Bronchial epithelial cell (primary cell): Measurements from ENCODE around the gene CHD8. TPM values are rescaled to one million over a fixed set of nuclear protein-coding genes. Genes with fewer than 3 reads are reported as not detected.

ENCODE experiments used
- DNase-seq: peaks from one replicate; pipeline ENCODE4 v3.0.0-alpha.2; 2010; ENCODE audit warnings: low read depth
- FAIRE-seq: peaks from 2 replicates; lab custom pipeline; 2011; peaks lifted over from hg19 to GRCh38; lab: Jason Lieb, UNC
- H3K27me3 ChIP-seq: 2 replicates; pipeline ENCODE4 v1.5.1; 2011; ENCODE audit warnings: low read length; ENCODE audit not compliant: control insufficient read depth, insufficient read depth
- H3K36me3 ChIP-seq: 2 replicates; pipeline ENCODE4 v1.5.1; 2011; ENCODE audit warnings: low read length; ENCODE audit not compliant: control insufficient read depth, insufficient read depth
- H3K4me3 ChIP-seq: 2 replicates; pipeline ENCODE4 v1.5.1; 2011; ENCODE audit warnings: mild to moderate bottlenecking, low read depth, low read length, control low read depth
- total RNA-seq: library from RNA; depleted of rRNA; stranded (reverse); fragments of >200 nt; gene quantifications from 2 replicates; pipeline ENCODE4 v1.2.1, GENCODE V29; 2014
- TF ChIP-seq, protein P1 (sequence below): IDR thresholded peaks from 2 replicates; pipeline ENCODE4 v1.5.1; 2011; ENCODE audit warnings: mild to moderate bottlenecking, moderate library complexity, low read length, control low read depth, inconsistent platforms; ENCODE audit not compliant: insufficient read depth, severe bottlenecking

CHD8 gene
- total RNA-seq, 1 donor from 2014 or later = 29.7 TPM

DNA sequence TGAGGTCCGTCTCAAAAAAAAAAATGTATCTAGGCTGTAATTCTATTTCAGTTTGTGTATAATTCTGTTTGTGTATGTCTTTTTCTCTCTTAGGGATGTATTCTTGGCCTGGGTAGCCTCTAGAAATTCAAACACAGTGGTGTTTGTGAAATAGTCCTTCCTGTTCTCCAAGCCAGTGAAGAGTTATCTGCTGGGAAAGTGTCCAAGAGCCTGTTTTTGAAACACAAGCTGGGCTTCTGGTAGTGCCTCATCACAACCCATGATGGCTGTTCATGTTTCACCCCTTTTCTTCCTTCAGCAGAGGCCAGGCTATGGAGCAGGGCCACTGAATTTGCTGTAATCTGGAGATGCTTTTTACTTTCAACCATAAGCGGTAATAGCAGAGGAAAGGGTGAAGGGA is 40.5 kb upstream of the CHD8 start:
- no peak for FAIRE-seq
- Histone ChIP-seq H3K27me3 (no peaks in the 10 kb centered on the region), H3K36me3 (peaks cover 12% of the 10 kb centered on the region), H3K4me3 (no peak overlapping the region)
- TF ChIP-seq, protein P1, sequence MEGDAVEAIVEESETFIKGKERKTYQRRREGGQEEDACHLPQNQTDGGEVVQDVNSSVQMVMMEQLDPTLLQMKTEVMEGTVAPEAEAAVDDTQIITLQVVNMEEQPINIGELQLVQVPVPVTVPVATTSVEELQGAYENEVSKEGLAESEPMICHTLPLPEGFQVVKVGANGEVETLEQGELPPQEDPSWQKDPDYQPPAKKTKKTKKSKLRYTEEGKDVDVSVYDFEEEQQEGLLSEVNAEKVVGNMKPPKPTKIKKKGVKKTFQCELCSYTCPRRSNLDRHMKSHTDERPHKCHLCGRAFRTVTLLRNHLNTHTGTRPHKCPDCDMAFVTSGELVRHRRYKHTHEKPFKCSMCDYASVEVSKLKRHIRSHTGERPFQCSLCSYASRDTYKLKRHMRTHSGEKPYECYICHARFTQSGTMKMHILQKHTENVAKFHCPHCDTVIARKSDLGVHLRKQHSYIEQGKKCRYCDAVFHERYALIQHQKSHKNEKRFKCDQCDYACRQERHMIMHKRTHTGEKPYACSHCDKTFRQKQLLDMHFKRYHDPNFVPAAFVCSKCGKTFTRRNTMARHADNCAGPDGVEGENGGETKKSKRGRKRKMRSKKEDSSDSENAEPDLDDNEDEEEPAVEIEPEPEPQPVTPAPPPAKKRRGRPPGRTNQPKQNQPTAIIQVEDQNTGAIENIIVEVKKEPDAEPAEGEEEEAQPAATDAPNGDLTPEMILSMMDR = no peak
- no peak for DNase-seq

DNA sequence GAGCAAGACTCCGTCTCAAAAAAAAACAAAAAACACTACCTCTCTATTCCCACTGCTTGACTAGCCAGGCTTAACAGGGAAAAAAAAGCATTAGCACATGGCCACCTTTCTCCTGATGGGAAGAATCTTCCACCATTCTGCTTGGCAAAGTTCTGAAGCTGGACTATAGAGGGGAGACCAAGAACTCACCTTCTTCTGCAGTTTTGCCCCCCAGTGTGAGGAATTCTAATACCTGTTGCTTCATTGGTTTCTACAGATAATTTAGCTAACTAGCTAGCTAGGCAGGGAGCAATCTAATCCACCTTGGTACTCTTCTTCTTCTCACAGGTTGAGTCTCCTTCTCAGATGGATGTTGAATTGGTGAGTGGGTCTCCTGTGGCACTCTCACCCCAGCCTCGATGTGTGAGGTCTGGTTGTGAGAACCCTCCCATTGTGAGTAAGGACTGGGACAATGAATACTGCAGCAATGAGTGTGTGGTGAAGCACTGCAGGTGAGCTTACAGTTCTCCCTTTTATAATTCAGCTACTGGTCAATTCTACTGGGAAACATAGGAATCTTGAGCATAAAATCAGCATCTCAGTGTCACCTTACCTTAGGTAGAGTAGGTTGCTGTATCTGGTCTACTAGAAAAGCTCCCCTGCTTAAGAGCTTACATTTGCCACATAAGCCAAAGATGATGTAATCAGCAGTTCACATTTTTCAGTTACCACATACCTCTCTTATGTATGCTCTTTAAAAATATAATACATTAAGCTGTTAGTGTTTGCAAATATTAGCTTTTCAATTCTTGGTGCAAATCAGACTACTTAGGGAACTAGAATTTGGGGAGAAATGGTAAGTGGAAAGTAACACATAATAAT is 39.2 kb upstream of the CHD8 start:
- Histone ChIP-seq H3K27me3 (no peaks in the 10 kb centered on the region), H3K36me3 (peaks cover 12% of the 10 kb centered on the region), H3K4me3 (no peak overlapping the region)
- FAIRE-seq (peak; percentile 85), DNase-seq (no peak)
- TF ChIP-seq, protein P1 = no peak

DNA sequence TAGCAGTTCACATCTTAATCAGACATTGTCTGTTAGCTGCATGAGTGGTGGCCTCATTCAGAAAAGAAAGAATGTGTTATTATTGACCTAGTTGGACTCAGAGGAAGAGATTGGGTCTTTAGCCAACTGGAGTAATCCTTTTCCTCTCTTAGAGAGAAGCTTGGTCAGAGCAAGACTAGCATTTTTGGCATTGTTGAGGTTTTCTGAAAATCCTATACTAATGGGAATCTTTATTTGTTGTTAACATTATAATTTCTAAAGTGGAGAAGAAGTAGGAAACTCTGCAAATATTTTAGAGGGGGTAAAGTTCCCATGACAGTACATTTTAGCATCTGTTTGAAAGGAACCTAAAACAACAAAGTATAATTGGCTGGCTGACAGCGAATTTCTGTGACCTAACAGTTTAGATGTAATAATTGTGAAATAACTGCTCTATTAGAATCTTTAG is 30.7 kb upstream of the CHD8 start:
- Histone ChIP-seq H3K36me3 (peaks cover 9% of the 10 kb centered on the region), H3K4me3 (no peak overlapping the region), H3K27me3 (no peaks in the 10 kb centered on the region)
- no peak for DNase-seq
- TF ChIP-seq, protein P1 = no peak
- FAIRE-seq = no peak

DNA sequence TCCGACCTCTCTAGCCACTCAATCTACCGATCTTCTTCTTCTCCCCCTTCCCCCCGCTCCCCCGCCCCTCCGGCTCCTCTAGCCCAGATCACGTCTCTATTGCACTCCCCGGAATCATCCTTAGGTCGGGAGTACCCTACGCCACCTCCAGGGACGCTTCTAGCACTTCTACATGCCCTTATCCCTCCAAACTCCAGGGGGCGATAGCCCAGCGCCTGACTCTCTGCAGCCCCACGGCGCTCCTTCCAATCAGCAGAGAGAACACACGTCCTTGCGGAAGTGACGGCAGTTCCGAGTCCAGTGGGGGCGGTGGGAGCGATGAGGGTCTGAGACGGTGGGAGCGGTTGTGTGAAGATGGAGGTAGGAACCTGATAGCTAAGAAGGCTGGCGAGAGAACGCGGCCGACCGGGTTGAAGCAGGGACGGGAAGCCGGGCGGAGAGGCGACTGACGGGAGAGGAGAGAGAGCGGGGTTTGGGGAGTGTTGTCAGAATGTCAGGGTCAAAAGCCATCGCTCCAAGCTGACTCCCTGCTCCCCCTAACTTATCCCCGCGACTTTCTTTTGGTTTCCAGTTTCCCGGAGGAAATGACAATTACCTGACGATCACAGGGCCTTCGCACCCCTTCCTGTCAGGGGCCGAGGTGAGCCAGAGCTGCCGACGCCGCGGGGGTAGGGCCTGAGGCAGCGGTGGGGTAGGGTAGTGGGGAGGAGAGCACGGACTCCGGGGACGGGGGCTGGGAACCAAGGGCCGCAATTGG is 21.2 kb upstream of the CHD8 start, which contains the start of the genes RAB2B and TOX4:
Gene RAB2B (minus strand): TSS at position 35 of the 757 bp plus-strand sequence. CDS start 87 bp downstream, outside the sequence.
Gene TOX4 (plus strand): TSS at position 271 of the 757 bp plus-strand sequence. CDS start 84 bp downstream, at position 355.
- TF ChIP-seq, protein P1 = peak; percentile 98

DNA sequence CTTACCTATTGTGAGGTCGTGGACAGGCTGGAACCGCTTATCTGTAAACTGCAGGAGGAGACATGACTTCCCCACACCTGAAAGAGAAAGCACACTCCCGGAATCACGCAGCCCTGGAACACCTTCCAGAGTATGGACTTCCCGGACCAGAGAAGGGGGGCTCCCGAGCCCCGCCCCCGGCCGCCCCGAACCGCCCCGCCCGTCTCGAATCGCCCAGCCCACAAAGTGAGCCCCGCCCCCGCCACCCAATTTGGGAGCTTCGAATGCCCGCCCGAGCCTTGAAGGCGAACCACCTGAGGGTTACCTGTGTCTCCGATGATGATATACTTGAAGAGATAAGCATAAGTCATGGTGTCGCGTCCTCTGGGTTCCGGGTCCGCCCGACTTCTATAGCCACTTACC is 20.6 kb upstream of the CHD8 start:
- TF ChIP-seq, protein P1 = no peak
- Histone ChIP-seq H3K36me3 (no peaks in the 10 kb centered on the region), H3K27me3 (no peaks in the 10 kb centered on the region), H3K4me3 (peak overlapping the region; percentile 99)
- DNase-seq (peak; percentile 69), FAIRE-seq (no peak)

More for the DNA sequence above, 21.2 kb upstream of the CHD8 start, which contains the start of the genes RAB2B and TOX4:
- peak; percentile 97 for DNase-seq
- Histone ChIP-seq H3K4me3 (peak within 1 kb of the TSS; percentile 99), H3K27me3 (no peaks in the 10 kb centered on the region), H3K36me3 (no peaks in the 10 kb centered on the region)
- no peak for FAIRE-seq
